ENCODE data around the gene STK11IP.

The STK11IP gene

DNA sequence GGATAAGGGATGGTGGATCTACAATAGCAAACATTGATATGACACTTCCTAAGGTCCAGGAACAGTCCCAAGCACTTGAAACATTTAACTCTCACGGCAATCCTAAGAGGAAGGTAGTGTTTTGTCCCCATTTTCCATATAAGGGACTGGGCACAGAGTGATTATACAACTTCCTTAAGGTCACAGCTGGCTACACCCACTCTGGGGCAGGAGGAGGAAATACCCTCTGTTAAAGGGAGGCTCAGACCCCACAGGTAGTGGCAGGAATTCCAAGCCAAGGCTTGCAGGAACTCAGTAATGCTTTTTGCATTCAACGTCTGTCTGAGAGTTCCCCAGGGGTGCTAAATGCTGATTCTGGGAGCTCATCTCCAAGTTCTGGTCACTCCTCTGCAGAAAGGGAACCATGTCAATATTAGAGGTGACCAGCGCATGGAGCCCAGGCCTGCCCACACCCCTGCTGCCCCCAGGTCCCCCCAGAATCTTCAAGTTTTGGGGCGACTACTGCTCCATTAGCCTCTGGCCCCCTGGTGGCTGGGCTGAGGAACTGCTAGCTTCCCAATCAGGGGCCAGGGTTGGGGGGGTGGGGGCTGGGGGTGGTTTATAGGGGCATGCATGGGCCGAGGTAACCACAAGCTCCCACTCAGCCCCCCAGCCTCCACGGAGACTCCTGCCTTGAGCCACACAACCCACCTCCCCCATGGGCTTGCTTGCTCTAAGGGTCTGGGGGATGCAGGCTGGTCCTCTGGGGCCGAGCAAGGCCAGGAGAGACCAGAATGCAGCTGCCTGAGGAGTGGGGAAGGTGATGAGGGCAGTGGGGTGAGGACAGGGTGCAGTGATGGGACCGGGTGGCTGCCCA, 37.4 kb upstream of the STK11IP start:
- TF ChIP-seq, protein P1, sequence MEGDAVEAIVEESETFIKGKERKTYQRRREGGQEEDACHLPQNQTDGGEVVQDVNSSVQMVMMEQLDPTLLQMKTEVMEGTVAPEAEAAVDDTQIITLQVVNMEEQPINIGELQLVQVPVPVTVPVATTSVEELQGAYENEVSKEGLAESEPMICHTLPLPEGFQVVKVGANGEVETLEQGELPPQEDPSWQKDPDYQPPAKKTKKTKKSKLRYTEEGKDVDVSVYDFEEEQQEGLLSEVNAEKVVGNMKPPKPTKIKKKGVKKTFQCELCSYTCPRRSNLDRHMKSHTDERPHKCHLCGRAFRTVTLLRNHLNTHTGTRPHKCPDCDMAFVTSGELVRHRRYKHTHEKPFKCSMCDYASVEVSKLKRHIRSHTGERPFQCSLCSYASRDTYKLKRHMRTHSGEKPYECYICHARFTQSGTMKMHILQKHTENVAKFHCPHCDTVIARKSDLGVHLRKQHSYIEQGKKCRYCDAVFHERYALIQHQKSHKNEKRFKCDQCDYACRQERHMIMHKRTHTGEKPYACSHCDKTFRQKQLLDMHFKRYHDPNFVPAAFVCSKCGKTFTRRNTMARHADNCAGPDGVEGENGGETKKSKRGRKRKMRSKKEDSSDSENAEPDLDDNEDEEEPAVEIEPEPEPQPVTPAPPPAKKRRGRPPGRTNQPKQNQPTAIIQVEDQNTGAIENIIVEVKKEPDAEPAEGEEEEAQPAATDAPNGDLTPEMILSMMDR (IDR thresholded peaks at IDR 0.05; ENCODE audit: insufficient read depth, low read length) = peak; percentile 31
- TF ChIP-seq, protein P2, sequence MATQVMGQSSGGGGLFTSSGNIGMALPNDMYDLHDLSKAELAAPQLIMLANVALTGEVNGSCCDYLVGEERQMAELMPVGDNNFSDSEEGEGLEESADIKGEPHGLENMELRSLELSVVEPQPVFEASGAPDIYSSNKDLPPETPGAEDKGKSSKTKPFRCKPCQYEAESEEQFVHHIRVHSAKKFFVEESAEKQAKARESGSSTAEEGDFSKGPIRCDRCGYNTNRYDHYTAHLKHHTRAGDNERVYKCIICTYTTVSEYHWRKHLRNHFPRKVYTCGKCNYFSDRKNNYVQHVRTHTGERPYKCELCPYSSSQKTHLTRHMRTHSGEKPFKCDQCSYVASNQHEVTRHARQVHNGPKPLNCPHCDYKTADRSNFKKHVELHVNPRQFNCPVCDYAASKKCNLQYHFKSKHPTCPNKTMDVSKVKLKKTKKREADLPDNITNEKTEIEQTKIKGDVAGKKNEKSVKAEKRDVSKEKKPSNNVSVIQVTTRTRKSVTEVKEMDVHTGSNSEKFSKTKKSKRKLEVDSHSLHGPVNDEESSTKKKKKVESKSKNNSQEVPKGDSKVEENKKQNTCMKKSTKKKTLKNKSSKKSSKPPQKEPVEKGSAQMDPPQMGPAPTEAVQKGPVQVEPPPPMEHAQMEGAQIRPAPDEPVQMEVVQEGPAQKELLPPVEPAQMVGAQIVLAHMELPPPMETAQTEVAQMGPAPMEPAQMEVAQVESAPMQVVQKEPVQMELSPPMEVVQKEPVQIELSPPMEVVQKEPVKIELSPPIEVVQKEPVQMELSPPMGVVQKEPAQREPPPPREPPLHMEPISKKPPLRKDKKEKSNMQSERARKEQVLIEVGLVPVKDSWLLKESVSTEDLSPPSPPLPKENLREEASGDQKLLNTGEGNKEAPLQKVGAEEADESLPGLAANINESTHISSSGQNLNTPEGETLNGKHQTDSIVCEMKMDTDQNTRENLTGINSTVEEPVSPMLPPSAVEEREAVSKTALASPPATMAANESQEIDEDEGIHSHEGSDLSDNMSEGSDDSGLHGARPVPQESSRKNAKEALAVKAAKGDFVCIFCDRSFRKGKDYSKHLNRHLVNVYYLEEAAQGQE (IDR thresholded peaks at IDR 0.05; ENCODE audit: insufficient replicate concordance, low read depth) = no peak
- H3K4me3 ChIP-seq (replicated peaks; ENCODE audit: insufficient read depth, low read length) = no peak overlapping the region
- H3K27me3 ChIP-seq (ENCODE audit: insufficient read depth, poor library complexity, severe bottlenecking) = no peaks in the 10 kb centered on the region
- no peak overlapping the region for H3K27ac ChIP-seq (replicated peaks)
- DNase-seq (ENCODE audit: low read depth in 1 of 2, low spot score in 1 of 2) = no peak

DNA sequence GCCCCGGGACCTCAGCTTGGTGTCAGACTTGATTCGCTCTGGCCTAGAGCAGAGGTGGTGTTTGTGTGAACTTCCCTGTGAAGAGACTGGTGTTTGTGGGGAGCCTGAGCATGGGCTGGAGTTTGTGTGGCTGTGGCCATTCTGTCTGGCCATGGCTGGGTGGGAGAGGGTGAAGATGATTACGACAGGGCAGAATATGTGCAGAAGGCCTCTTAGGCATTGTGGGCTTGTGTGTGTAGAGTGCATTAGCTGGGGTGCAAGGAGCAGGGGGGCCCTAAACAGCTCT, 36.8 kb upstream of the STK11IP start:
- Histone ChIP-seq H3K4me3 (replicated peaks; ENCODE audit: insufficient read depth, low read length) (no peak overlapping the region), H3K27me3 (ENCODE audit: insufficient read depth, poor library complexity, severe bottlenecking) (no peaks in the 10 kb centered on the region), H3K27ac (replicated peaks) (no peak overlapping the region)
- TF ChIP-seq, protein P1 (IDR thresholded peaks at IDR 0.05; ENCODE audit: insufficient read depth, low read length) = no peak
- TF ChIP-seq POLR2AphosphoS5 (IDR thresholded peaks at IDR 0.05; ENCODE audit: low read depth) (no peak), SPI1 (IDR thresholded peaks at IDR 0.05; ENCODE audit: borderline replicate concordance, low read depth) (no peak), GABPA (IDR thresholded peaks at IDR 0.05; ENCODE audit: low read depth) (no peak)
- TF ChIP-seq, protein P2 (IDR thresholded peaks at IDR 0.05; ENCODE audit: insufficient replicate concordance, low read depth) = no peak
- DNase-seq (ENCODE audit: low read depth in 1 of 2, low spot score in 1 of 2) = no peak

DNA sequence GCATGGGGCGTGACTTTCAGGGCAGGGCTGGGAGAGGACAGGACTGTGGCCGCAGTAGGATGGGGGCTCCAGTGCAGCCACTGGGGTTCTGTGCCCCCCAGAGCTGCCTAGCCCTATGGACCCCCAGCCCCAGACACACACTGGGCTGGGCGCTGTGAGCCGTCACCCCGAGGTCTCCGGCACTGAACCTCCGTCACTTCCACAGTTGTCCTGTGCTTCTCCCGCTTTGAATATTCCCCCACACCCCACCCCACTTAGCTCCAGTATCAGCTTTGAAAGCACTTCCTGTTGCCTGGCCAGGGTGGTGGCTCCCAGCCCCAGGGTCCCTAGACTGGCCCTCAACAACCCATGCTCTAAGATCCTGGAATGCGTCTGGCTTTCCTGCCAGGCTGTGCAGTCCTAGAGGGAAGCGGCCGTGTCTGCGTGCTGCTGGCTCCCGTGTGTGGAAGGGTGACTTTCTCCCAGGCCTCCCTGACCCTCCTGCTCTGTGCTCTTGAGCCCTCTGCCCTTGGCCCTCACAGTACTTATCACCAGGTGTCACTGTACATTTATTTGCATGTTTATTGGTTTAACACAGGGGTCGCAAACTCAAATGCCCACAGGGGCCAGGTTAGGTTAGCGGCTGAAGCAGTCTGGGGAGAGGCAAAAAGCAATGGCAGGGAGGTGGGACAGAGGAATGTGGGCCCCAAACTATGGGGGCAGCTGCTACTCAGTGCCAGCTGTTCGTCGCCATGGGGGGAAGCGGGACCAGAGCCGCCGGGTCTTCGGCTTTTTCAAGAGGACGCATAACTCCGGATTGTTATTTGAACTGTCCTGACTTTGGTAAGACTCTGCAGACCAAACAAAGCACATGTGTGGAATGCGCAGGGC, 36.2 kb upstream of the STK11IP start:
- no peak for DNase-seq (ENCODE audit: low read depth in 1 of 2, low spot score in 1 of 2)
- no peak for TF ChIP-seq POLR2AphosphoS5 (IDR thresholded peaks at IDR 0.05; ENCODE audit: low read depth)
- TF ChIP-seq, protein P1 (IDR thresholded peaks at IDR 0.05; ENCODE audit: insufficient read depth, low read length) = no peak
- TF ChIP-seq, protein P2 (IDR thresholded peaks at IDR 0.05; ENCODE audit: insufficient replicate concordance, low read depth) = no peak
- no peak for TF ChIP-seq GABPA (IDR thresholded peaks at IDR 0.05; ENCODE audit: low read depth)
- no peak for TF ChIP-seq SPI1 (IDR thresholded peaks at IDR 0.05; ENCODE audit: borderline replicate concordance, low read depth)
- Histone ChIP-seq H3K27me3 (ENCODE audit: insufficient read depth, poor library complexity, severe bottlenecking) (no peaks in the 10 kb centered on the region), H3K4me3 (replicated peaks; ENCODE audit: insufficient read depth, low read length) (no peak overlapping the region), H3K27ac (replicated peaks) (no peak overlapping the region)
